ENCODE results near the gene ADM2.
"Not testable (repeated sequence)": the region's sequence is repeated elsewhere in the genome, so short reads cannot be mapped to it uniquely, and the experiment has no call there.

The ADM2 gene

GRCh38 chr22:50526834-50527801 is 45.8 kb downstream of the ADM2 start:
- no peak for DNase-seq

- DNase-seq, result no peak
Observed at GRCh38 chr22:50527921-50528681, 46.8 kb downstream of the ADM2 start.

- no peak for DNase-seq
Observed at GRCh38 chr22:50528682-50529415, 47.5 kb downstream of the ADM2 start.

DNA sequence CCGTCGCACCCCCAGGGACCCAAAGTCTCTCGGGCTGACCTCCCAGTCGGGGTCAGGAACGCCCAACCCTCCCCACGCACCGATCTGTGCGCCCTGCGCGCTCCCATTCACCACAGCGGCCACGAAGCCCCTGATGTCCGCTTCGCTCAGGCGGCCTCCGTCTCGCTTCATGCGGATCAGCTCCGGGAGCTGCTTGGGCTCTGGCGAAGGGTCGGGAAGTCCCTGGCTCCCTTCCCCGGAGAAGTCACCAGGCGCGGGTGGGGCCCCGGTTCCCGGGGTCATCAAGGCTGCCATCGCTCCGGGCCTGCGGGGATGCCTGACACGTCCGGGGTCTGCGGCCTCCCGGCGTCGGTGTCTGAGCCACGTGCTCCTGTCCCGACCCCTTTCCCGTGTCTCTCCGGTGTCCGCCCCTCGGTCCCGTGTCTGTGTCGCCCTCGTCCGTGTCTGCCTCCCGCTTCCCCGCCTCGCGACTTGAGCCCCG is 48.1 kb downstream of the ADM2 start:
- no peak for DNase-seq

DNA sequence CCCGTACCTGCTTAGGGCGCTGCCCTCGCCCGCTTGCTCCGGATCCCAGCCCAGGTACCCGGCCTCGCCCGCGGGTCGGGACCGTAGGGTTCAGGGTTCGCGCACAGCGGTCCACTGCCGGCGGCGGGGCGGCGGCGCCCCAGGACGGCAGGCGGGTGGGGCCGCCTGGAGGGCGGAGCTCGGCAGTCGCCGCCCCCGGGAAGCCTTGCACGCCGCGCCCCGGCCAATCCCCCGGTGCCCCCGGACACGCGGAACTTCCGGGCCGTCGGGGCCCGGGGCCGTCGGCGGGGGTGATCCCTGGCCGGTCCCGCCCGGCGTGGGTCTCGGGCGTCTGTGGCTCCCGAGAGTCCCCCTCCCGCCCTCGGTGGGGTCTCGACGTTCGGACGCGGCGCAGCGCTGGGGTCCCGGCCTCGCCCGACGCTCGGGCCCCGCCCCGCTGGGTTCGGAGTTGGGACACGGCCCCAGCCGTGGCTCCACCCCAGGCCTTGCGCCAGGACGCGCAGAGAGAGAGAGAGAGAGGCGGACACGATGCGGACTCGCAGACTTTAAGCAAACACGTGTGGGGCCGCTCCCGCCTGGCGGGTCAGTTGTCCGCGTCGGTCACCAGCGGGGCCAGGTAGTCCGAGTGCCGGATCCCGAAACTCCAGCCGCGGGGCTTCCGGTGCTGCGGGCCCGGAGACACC is 48.7 kb downstream of the ADM2 start, which contains the start of gene TYMP:
TYMP (minus strand) TSS at position 116 of the 683 bp plus-strand sequence. CDS start 303 bp downstream, outside the sequence.
- DNase-seq, result no peak

DNA sequence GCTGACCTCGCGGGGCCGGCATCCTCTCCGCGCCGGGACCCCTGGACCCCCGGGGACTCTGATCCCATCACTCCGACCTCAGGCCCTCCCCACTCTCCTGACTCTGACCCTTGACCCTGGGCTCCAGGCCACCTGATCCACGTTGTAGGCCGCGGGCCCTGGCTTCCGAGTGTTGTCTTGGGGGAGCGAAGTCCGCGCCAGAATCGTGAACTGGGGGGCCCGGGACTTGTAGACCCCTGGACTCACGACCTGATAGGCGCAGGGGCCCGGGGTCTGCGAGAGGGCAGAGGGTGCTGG is 49.2 kb downstream of the ADM2 start:
- DNase-seq, result no peak

DNA sequence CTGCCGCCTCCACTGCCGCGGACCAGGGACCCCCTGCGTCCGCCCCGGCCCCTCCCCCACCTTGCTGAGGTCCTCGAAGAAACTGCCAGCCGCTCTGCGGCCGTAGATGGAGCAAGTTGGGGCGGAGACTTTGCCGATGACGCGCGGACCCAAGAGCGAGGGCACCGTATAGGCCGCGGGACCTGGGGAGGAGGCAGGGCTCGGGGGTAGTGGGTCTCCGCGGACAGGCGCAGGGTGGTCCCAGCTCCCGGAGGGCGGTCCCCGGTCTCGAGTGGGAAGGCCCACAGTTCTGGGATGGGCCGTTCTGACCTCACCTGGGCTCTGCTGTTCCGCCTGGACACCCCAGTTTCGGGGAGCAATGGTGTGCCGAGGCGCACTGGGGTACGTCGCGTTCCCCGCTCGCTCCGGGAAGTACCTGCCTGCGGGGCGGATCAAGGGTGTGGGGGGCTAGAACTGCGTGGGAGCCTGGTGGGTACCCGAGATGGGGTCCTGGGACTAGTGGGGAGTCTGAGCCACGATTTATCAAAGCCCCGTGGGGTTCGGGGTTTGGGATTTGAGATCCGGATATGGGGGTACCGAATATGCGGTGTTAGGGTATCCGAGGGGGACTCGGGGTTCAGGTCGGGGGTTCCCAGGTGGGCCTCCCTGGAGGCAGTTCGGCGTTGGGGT is 49.7 kb downstream of the ADM2 start:
- no peak for DNase-seq

GRCh38 chr22:50531546-50531961 is 50.2 kb downstream of the ADM2 start:
- no peak for DNase-seq

DNA sequence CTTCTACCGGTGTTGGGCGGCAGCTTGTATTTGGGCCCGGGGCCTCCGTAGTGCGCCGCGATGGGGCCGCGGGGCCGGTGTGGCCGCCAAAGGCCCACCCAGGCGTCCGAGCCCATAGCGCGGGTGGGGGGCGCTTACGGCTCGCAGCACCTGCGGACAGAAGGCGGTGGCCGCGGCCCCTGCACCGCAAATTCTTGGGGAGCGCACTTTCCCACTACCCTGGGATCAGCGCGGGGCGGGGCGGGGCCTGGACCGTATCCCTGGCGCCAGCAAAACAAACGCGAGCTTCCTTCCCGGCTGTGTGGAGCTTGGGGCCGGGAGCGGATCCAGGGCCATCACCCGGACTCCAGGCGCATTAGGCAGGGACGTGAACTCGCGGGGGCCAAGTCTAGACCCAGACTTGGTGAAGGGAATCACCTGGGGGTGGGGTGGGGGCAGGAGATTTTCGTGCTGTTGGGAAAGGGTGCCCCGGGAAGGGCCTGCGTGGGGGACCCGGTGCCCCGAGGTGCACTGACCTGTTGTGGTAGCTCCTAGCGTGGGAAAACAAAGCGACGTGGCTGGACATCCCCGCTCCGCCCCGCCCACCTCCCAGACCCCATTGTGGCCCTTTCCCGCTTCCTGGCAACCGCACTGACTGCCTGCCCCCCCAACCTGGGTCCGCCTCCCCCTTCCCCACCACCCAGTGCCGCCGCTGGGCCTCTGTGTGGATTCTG is 50.8 kb downstream of the ADM2 start:
- no peak for DNase-seq

DNA sequence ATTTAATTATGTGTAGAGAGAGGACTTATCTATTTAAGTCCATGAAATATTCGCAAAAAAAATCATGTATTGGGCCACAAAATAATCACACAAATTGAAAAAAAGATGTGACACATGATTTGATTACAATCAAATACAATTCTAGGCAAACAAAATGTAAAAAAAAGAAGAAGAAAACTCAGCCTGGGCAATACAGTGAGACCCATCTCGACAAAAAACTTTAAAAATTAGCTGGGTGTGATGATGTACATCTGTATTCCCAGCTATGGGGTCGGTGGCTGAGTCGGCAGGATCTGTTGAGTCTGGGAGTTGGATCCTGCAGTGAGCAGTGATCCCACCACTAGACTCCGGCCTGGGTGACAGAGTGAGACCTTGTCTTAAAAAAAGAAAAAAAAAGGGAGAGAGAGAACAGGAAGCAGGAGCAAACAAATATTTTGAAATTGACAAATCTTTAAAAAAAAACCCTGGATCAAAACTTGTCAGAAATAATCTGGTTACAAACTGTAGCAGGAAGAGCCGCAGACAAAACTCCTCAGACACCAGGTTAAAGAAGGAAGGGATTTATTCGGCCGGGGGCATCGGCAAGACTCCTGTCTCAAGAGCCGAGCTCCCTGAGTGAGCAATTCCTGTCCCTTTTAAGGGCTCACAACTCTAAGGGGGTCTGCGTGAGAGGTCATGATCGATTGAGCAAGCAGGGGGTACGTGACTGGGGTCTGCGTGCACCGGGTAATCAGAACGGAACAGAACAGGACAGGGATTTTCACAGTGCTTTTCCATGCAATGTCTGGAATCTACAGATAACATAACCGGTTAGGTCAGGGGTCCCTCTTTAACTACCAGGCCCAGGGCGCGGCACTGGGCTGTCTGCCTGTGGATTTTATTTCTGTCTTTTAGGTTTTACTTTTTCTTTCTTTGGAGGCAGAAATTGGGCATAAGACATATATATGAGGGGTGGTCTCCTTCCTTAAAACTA is 51.8 kb downstream of the ADM2 start:
- no peak for DNase-seq

GRCh38 chr22:50533856-50534711 is 52.7 kb downstream of the ADM2 start:
- not testable (repeated sequence) for DNase-seq

- no peak for DNase-seq
Observed at GRCh38 chr22:50535113-50535512, 53.8 kb downstream of the ADM2 start.

All from NCI-H187 treated with DMSO at 0.1 percent for 48 hours (cell line).